ENCODE data around the gene P2RY2.

The P2RY2 gene

DNA sequence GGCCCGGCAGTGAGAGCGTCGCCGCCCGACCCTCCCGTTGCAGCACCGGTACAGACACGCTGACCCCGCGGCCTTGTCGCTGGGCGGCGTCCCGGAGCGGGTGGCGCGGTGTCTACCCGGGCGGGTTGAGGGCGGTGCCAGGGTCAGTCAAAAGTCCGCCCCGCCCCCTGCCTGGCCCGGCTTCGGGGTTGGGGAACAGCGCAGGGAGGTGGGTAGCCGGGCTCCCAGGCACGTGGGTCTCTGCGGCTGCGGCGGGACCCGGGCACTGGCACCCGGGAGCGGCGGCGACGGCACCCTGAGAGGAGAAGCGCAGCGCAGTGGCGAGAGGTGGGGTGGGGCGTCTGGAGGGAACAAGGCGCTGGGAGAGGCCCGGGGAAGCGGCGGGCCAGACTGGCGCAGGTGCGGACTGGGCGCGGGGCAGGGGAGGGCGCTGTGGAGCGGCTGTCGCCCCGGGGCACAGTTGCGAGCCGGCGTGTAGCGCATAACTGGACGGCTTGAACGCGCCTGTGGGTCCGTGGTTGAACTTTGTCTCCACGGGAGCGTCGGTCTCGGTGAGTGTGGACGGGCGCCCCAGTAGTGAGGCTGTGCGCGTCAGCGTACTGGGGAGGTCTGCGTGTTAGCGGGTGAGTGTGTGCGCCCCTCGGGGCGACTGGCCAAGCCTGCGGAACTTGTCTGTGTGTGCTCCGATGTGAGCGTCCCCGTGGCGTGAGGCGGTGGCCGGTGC lies at the start of gene P2RY2:
P2RY2 (plus strand) TSS at position 176 of the 724 bp plus-strand sequence. CDS start 15,879 bp downstream, outside the sequence.
- no peak for DNase-seq

DNA sequence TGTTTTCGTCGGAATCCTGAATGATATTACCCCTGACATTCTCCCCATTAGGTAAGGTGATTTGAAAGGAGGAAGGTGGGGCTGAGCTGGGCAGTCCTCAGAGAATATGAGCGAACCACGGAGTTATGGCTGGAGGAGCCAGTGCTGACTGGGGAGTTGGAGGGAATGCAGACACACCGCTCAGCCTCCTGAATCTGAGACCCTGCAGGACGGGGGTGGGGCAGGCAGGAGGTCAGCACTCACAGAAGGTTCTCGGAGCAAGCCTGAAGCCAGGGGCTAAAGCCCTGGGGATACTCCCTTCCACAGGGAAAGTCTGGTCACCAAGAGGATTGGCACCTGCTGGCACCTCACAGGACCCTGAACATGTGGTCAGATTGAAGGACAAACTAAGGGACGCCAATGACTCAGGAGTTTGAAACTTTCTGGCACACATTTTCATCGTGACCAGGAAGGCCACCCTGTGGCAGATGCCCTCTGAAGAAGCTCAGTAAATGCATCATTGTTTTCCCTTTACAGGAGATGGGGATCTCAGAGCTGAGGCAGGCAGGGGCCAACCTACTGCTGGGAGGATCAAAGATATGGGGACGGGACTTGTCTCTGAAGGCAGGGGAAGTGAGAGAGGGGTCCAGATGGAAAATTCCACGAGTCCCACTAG lies 49.0 kb upstream of the P2RY2 start:
- DNase-seq = no peak

DNA sequence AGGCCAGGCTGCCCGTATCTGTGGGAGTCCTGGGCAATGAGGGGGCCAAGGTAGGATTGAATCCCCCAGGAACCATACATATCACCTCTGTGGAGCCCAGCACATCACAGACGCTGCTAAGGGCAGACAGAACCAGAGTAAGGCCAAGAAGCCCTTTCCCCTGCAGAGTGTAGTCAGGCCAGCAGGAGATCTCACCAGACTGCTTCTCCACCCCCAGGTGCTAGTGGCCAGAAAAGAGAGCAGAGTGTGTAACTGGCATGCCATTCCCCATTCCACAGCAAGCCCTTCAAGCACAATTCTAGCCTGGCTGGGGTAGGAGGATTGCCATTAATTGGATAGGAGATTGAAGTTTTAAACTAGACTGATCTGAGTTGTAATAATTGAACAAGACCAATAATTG lies 47.9 kb upstream of the P2RY2 start:
- DNase-seq = no peak

DNA sequence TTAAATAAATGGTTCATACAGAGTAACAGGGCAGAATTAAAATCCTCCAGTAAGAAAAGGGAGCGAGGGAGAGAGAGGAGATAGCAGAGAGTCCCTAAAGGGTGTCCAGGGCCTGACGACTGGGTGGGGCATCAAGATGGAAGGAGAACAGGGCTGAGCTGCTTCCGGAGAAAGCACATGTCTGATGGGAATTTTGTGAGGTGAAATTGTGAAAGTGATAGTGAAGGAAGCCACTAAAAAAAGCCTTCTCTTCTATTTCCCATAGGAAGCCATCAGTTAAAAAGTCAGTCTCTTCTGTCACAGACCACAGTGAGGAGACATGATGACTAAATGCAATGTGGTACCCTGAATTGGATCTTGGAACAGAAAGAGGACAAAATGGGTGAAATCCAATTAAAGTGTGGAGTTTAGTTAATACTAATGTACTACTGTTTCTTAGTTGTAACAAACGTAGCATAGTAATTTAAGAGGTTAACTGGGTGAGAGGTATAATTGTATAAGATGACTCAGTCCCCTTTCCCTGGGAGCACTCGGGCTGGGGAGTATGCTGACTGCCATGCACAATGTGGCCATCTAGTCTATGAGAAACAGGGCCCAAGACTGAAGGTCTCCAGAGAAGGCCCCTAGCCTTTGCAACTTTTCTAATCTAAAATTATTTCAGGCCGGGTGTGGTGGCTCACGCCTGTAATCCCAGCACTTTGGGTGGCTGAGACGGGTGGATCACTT lies 46.5 kb upstream of the P2RY2 start:
- DNase-seq = no peak

DNA sequence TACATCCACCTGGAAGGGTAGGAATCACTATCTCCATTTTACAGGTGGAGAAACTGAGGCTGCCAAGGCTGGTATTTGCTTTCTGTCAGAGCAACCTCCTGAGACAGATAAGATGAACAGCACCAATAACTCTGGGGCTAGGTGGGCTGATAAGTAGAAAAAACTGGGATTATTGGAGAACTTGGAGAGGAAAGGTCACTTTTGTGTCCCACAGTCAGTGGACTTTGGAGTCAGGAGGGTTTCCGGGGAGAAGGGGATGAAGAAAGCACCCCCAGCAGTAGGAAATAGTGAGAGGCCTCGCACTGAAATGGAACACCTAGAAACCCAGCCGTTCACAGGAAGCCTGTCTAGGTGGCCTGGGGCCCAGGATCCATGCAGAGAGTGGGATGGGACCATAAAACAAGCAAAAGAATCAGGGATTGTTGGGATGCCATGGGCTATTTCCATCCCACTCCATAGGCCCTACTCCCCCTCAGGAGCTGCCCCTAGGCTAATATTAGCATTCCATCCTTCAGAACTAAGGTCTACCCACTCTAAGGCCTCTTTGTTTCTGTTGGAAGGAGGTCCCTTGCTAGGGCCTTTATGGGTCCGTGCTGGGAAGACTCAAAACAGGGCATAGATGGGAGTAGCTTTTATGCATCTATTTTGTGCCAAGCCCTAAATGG lies 45.0 kb upstream of the P2RY2 start:
- no peak for DNase-seq

DNA sequence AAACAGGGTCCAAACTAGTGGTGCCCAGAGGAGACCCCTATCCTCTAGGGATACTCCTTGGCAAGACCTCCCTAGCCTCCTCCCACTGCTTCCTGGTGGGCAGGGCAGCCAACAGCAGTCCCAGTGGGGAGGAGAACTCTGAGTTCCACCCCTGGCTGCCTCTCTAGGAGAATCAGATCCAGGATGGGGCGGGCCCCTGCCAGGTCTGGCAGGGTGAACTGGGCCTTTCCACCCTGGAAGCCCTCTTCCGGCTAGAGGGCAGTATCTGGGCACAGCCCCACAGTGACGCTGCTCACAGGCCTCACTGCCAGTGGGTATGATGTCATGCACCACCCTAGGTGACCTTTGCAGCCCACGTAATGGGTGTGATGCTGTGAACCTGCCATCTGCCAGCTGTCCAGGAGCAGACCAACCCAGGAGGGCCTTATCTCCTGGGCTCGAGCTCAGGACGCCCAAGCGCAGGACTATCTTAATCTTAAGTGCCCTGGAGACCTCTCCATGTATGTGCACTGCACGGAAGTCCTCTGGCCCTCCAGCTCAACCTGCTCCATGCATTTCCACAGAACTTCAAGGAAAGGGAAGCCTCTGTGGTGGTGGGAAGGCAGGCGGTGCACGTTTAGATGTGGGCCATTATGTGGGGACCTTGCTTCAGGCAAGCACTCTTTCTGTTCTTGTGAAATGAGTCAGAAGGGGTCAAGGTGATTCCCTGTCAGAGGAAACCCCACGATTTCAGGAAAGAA lies 44.2 kb upstream of the P2RY2 start:
- DNase-seq = no peak

DNA sequence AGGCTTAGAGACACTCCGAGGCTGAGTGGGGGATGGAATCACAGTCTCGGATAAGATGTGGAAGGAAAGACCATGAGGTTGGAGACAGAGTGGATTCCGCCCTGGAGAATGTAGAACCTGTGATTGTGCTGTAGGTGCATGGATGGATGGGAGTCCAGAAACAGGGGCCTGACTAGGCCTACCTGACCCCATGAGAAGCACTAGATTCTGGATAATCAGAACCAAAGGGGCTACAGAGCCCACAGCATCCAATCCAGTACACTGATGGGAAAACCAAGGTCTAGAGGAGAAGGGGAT lies 43.6 kb upstream of the P2RY2 start:
- DNase-seq = no peak

DNA sequence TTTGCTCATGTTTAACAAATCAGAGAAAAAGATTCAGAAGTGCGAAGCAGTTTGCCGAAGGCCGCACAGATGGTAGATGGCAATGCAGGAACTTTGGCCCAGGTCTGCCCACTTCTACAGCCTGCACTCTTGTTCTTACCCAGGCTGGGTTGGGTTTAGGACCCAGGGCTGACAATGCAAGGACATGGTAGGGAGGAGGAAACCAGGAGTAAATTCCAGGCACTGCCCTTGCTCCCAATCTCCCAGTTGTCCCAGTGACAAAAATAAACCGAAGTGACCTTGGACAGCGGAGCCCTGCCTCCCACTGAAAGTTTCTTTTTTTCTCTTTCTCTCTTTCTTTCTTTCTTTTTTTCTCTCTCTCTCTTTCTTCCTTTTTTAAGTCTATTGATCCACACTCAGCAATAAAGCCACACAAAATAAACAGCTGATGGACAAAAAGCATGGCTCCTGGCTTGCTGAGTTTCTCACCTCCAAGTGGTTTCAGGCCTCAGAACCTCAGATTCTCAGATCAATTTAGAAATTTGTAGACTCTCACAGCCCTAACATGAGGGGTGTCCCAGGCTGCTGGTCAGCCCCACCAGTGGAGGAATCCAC lies 42.4 kb upstream of the P2RY2 start:
- DNase-seq = no peak

DNA sequence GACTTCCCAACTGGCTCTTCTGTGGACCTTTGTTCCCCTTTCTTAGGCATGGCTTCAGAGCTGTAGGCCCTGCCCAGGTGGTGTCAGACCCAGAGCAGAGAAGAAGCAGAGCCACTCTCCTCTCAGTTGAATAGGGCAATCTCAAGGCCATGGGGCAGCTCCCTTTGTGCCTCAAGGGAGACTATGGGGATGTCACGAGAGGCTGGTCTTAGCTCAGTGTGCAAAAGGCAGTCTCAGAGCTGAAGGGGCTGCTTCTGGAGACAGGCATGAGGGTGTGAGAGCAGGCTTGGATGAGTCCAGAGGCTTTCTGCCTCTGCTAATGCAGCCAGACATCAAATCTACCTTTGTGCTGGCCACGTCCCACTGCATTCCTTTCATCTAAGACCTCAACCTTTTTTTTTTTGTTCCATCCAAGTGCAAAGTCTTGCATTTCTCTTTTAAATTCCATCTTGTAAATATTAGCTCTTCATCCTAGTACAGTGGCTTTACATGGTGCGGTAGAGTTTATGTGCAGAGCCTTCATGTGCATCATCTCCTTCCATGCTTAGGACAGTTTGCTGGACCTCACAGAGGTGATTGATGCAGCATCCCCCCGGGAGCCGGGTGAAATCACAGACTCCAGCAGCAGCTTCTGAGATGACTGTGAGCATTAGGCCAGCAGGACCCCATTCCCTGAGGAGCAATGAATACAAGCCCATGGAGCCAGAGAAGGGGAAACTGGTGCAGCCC lies 41.8 kb upstream of the P2RY2 start:
- DNase-seq = no peak

DNA sequence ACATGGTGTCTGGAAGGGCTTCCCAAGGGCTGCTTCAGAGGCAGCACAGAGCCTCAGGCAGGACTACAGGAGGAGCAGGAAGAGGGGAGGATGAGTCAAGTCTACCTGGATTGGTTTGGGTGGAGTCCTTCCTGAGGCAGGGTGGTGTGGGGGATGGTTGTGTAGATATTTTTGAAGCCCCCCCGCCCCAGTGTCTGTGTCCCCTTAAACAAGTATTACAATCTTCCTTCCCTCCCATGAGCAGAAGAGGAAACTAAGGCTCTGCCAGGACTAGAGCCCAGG lies 41.3 kb upstream of the P2RY2 start:
- no peak for DNase-seq

DNA sequence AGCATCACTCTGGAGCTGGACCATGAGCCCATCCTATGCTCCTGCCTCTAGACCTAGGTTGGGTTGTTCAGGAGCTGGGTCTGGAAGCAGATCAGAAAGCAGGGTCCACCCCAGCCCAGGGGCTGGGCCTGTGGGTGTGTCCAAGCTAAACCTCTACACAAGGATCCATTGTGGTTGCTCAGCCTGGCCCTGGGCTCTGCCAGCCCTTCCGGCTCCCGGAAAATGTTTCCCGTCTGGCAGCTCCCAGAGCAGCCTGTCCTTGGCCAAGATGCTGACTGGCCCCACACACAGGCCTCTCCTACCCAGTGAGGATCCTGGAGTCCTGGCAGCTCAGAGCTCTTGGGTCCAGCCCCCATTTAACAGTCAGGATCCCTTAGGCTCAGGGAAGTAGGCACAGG lies 40.7 kb upstream of the P2RY2 start:
- DNase-seq = no peak

DNA sequence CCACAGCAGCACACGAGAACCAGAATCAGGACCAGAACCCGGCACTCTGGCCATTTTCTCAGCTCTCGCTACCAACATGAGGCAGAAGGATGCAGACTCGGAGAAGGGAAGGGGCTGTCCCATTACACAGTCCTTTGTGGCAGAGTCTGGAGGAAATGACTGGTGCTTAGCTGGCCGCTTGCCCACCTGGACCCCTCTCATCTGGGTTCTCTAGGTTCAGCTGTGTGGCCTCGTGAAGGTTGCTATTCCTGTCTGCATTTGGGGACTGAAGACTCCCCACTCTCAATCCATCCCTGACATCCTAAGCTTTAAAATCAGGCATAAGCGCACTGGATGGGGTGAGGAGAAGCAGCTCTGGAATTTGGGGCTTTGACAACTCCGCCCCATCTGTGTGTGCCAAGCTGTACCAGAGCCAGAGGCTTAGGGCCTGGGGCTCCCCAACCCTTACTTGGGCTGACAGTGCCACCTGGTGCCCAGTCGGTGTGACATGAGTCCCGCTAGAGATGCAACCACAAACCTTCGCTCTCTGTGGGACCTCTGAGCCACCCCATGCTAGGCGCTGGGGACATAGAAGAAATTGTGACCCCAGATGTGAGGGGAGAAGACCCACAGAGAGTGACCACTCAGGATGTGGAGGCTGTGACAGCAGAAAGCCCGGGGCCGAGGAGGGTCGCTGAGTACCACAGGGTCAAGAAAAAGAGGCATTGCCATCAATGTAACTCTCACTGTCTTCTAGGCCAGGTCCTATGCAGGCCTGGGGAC lies 40.1 kb upstream of the P2RY2 start:
- peak; percentile 15 for DNase-seq

DNA sequence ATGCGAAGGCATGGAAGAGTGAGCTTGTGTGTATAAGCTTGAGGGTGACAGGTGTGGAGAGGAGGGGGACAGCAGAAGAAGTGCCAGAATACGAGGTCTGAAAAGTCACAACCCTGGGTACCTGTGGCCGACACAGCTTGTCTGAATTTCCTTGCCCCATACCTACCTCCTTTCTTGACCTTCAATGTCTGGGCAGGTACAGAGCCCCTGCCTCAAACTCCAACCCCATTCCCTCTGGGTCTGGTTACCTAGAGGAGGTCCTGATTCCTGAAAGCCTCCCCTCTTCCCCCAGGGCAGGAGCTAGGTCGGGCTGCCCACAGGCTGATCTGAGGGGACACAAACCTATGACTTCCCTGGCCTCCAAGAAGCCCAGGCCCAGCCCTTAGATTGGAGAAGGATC lies 39.4 kb upstream of the P2RY2 start:
- DNase-seq = no peak

DNA sequence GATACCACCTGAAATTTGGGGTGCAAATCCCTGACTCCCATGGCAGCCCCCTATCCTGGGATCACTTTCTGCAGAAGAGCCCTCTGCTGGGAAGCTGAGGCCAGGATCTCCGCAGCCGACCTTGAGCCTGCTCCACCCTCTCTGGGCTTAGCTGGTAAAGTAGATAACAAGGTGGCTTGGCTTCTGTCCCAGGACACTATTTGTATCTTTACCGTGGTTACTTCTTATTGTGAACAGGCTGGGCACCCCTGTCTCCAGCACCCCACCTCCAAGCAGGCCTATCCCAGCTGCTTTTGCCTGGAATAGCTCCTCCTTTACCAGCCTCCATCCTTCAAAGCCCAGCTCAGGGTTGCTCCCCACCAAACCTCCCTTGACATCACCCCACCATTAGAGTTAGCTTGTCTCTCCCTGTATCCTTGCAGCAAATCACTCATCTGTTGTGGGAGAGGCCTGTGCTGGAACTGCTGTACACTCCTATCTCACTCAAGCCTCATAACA lies 35.2 kb upstream of the P2RY2 start:
- DNase-seq = no peak

DNA sequence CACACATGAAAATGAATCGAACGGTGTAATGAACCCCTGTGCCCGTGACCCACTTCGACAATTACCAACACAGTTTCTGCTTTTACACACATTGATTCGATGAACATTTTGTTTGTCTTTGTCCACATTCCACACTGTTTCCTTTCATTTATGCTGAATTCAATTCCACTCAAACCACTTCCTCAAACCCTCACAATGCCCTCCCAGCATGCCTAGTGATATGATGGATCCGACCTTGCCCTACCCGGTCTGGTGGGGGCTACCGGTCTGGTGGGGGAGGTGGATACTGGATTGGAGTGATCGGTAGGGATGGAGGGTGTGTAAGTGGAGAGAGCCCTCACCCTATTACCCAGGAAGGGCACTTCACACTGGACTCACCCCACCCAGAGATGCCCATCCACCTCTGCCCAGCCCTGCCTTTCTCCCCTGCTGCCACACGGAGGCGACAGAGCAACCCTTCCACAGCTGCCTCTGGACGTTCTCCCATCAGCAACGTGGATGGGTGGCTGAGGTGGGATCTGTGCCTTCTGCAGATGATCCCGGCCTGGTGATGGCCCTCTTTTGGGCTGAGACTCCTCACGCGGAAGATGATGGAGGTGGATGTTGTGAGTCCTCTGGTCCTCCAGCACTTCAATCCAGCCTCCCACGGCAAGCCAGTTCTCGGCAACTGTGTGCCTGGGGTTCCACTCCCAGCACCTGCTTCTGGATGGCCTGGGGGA lies 33.0 kb upstream of the P2RY2 start:
- DNase-seq = peak; percentile 24

DNA sequence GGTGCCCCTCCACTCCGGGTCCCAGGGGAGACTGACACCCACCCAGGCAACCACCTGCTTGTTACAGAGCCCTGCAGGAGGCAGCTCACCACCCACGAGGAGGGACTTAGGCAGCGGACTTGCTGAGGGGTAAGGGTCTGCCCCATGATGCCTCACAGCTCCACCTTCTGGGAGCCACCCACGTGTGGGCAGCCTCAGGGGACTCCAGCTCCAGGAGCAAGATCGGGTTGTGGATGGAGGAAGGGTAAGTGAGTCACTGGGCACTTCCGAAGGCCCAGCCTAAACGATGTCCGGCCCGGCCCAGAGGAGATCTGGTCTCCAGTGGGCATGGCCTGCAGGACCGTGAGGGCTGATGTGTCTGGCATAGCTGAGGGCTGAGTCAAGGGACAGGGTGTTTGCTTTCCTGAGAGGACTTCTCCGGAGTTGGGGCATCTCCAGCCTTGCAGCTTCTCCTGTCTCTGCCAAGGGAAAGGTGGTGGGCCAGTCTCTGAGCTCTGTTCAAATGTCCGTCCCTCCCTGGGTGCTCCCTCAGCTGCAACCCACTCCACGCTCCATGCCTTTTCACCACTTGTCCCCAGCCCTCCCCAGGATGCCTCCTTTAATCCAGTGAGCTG lies 32.3 kb upstream of the P2RY2 start:
- no peak for DNase-seq

DNA sequence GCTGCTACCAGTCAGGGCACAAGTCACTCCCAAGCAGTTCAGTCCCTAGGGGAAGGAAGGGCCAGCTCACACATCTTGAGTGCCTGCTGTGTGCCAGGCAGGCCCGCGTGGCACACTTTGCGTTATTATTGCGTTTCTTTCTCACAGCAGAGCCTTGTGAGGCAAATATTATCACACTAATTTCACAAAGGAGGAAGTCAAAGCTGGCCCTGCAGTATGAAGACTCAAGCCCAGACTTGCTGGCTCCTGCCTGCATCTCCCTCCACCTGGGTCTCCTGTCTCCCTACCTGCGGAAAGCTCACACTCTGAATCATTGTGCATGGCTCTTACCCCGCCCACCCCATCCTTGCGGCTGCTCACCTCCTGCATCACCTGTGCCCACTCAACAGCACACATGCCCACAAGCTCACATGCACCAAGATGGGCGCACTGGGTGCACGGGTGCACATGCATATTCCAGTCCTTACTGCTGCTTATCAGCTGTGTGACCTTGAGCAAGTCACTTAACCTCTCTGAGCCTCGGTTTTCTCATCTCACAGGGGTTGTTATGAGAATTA lies 31.7 kb upstream of the P2RY2 start:
- DNase-seq = no peak

DNA sequence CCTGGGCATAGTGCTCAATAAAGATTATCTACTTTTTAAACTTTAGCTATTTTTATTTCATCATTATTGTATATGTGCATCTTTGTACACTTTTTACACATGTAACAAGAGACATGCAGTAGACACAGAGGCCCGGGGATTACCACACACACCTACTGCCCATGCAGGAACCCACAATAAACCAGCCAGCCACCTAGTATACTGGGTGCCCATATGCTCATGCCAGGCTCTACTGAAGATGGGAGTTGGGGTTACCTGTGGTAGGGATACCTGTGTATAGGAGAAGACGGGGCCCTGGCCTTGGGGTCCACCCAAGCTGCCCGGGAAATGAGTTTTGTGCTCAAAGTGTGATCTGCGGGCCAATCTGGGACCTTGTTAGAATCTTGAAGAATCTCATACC lies 31.2 kb upstream of the P2RY2 start:
- DNase-seq = no peak

DNA sequence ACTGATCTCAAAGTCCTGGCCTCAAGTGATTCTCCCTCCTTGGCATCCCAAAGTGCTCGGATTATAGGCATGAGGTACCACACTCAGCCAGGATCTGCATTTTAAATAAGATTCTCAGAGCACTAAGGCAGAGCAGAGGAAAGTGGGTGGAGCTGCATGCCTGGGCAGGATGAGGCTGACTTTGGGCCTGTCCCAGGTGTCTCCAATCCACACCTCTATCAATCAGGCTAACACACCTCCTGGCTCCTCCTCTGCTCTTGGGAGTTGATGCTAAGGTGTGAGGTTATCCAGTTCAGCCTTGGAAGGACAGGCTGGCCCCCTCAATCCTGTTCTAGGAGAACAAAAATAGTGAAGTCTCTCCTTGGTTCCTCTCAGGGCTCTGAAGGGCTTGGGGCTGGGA lies 30.2 kb upstream of the P2RY2 start:
- no peak for DNase-seq

DNA sequence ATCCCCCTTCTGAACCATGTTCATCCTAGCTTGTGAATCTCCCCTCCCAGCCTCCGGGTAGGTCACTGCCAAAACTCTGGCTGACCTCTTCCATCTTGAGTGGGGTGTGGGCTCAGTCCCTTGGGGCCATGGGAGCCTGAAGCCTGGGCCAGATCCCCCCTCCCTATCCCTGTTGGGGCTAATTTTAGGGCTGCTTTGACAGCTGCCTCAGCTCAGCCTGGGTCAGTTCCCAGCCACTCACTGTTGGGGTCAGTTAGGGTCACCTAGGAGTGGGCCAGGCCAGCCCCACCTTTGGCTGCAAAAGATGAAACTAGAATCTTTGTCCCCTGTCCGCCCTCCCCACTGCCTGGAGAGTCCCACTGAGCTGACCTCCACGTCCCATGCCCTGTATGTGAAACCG lies 29.8 kb upstream of the P2RY2 start:
- no peak for DNase-seq

Data from NCI-H2029 treated with DMSO at 0.1 percent for 48 hours (cell line).